ENCODE measurements around the gene BOK. TPM values are rescaled to one million over a fixed set of nuclear protein-coding genes. Genes with fewer than 3 reads are reported as not detected.

The BOK gene
- polyA plus RNA-seq, 1 donor from 2014 or later = 2.3 TPM

- Histone ChIP-seq H3K36me3 (ENCODE audit: insufficient read depth, low read length) (no peaks in the 10 kb centered on the region), H3F3A (ENCODE audit: insufficient read depth, low read length, poor library complexity, severe bottlenecking) (no peaks in the 10 kb centered on the region), H4K20me1 (ENCODE audit: insufficient read depth) (no peaks in the 10 kb centered on the region), H3K9me3 (ENCODE audit: low read length) (no peaks in the 10 kb centered on the region), H3K4me2 (ENCODE audit: low read length) (no peak overlapping the region), H3K4me3 (ENCODE audit: low read length) (no peak overlapping the region), H2AFZ (ENCODE audit: low read depth, low read length) (no peak overlapping the region), H3K9ac (ENCODE audit: low read length) (no peak overlapping the region), H3K79me2 (replicated peaks; ENCODE audit: insufficient read depth, low read length) (no peaks in the 10 kb centered on the region), H3K27me3 (ENCODE audit: insufficient read depth, low read depth, low read length) (peaks cover 6% of the 10 kb centered on the region), H3K9me2 (ENCODE audit: insufficient read depth, low read length) (no peaks in the 10 kb centered on the region), H3K27ac (ENCODE audit: low read length) (no peak overlapping the region)
- TF ChIP-seq EZH2 (IDR thresholded peaks at IDR 0.05; ENCODE audit: borderline replicate concordance, insufficient read depth, low read length, poor library complexity, severe bottlenecking) (no peak), POLR2AphosphoS5 (IDR thresholded peaks at IDR 0.05) (no peak), TAF1 (IDR thresholded peaks at IDR 0.05; ENCODE audit: low read depth) (no peak), MXI1 (conservative IDR thresholded peaks at IDR 0.05; ENCODE audit: poor library complexity, severe bottlenecking) (no peak), EP300 (conservative IDR thresholded peaks at IDR 0.05; ENCODE audit: poor library complexity, severe bottlenecking) (no peak), CTCF (IDR thresholded peaks at IDR 0.05; ENCODE audit: poor library complexity, severe bottlenecking) (no peak), SMC3 (conservative IDR thresholded peaks at IDR 0.05; ENCODE audit: poor library complexity) (no peak), REST (IDR thresholded peaks at IDR 0.05; ENCODE audit: borderline replicate concordance) (no peak), RAD21 (conservative IDR thresholded peaks at IDR 0.05) (no peak)
Observed at GRCh38 chr2:241568726-241569125, 10.2 kb downstream of the BOK start.

GRCh38 chr2:241569831-241570281 is 11.3 kb downstream of the BOK start:
- TF ChIP-seq EP300 (conservative IDR thresholded peaks at IDR 0.05; ENCODE audit: poor library complexity, severe bottlenecking) (no peak), CTCF (IDR thresholded peaks at IDR 0.05; ENCODE audit: poor library complexity, severe bottlenecking) (no peak), REST (IDR thresholded peaks at IDR 0.05; ENCODE audit: borderline replicate concordance) (no peak), SMC3 (conservative IDR thresholded peaks at IDR 0.05; ENCODE audit: poor library complexity) (no peak), MXI1 (conservative IDR thresholded peaks at IDR 0.05; ENCODE audit: poor library complexity, severe bottlenecking) (no peak), TAF1 (IDR thresholded peaks at IDR 0.05; ENCODE audit: low read depth) (no peak), POLR2AphosphoS5 (IDR thresholded peaks at IDR 0.05) (no peak), EZH2 (IDR thresholded peaks at IDR 0.05; ENCODE audit: borderline replicate concordance, insufficient read depth, low read length, poor library complexity, severe bottlenecking) (no peak), RAD21 (conservative IDR thresholded peaks at IDR 0.05) (no peak)
- no peak overlapping the region for H3K4me3 ChIP-seq (ENCODE audit: low read length)
- H3K36me3 ChIP-seq (ENCODE audit: insufficient read depth, low read length) = no peaks in the 10 kb centered on the region
- no peak overlapping the region for H3K27ac ChIP-seq (ENCODE audit: low read length)
- no peaks in the 10 kb centered on the region for H3K9me2 ChIP-seq (ENCODE audit: insufficient read depth, low read length)
- no peak overlapping the region for H3K4me2 ChIP-seq (ENCODE audit: low read length)
- no peaks in the 10 kb centered on the region for H4K20me1 ChIP-seq (ENCODE audit: insufficient read depth)
- H2AFZ ChIP-seq (ENCODE audit: low read depth, low read length) = no peak overlapping the region
- no peaks in the 10 kb centered on the region for H3F3A ChIP-seq (ENCODE audit: insufficient read depth, low read length, poor library complexity, severe bottlenecking)
- no peaks in the 10 kb centered on the region for H3K79me2 ChIP-seq (replicated peaks; ENCODE audit: insufficient read depth, low read length)
- H3K27me3 ChIP-seq (ENCODE audit: insufficient read depth, low read depth, low read length) = peaks cover 6% of the 10 kb centered on the region
- no peaks in the 10 kb centered on the region for H3K9me3 ChIP-seq (ENCODE audit: low read length)
- no peak overlapping the region for H3K9ac ChIP-seq (ENCODE audit: low read length)

Data from neural cell (in vitro differentiated cells).